Measurements from ENCODE around the gene ITK. TPM values are rescaled to one million over a fixed set of nuclear protein-coding genes. Genes with fewer than 3 reads are reported as not detected.

The ITK gene
- total RNA-seq, 4 donors from 2014 or later = 0.80 to 6.3 (median 1.6) TPM

GRCh38 chr5:157217289-157218024 lies 36.8 kb downstream of the ITK start:
- H3K27me3 ChIP-seq = no peaks in the 10 kb centered on the region
- no peaks in the 10 kb centered on the region for H3K9me3 ChIP-seq
- DNase-seq (ENCODE audit: extremely low spot score) = no peak
- 65% methylated on average over 5 of the region's 5 CpGs for WGBS
- TF ChIP-seq, protein P1, sequence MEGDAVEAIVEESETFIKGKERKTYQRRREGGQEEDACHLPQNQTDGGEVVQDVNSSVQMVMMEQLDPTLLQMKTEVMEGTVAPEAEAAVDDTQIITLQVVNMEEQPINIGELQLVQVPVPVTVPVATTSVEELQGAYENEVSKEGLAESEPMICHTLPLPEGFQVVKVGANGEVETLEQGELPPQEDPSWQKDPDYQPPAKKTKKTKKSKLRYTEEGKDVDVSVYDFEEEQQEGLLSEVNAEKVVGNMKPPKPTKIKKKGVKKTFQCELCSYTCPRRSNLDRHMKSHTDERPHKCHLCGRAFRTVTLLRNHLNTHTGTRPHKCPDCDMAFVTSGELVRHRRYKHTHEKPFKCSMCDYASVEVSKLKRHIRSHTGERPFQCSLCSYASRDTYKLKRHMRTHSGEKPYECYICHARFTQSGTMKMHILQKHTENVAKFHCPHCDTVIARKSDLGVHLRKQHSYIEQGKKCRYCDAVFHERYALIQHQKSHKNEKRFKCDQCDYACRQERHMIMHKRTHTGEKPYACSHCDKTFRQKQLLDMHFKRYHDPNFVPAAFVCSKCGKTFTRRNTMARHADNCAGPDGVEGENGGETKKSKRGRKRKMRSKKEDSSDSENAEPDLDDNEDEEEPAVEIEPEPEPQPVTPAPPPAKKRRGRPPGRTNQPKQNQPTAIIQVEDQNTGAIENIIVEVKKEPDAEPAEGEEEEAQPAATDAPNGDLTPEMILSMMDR (IDR thresholded peaks at IDR 0.05) = no peak
- TF ChIP-seq EP300 (IDR thresholded peaks at IDR 0.05) (no peak), POLR2AphosphoS5 (IDR thresholded peaks at IDR 0.05) (no peak), POLR2A (IDR thresholded peaks at IDR 0.05; ENCODE audit: low read depth) (no peak)
- intact Hi-C loops (cut with DNase I) = no loop called here
- H3K36me3 ChIP-seq = no peaks in the 10 kb centered on the region
- H3K4me1 ChIP-seq = peaks cover 0 to 7% (median 0%) of the 10 kb centered on the region in 4 donors
- no peak overlapping the region for H3K27ac ChIP-seq (replicated peaks in 1 of 4)
- H3K4me3 ChIP-seq = no peak overlapping the region

GRCh38 chr5:157219491-157220271 lies 39.0 kb downstream of the ITK start:
- H3K4me3 ChIP-seq = no peak overlapping the region
- 62% methylated on average over 9 of the region's 9 CpGs for WGBS
- H3K36me3 ChIP-seq = no peaks in the 10 kb centered on the region
- no peaks in the 10 kb centered on the region for H3K27me3 ChIP-seq
- no peak for DNase-seq (ENCODE audit: extremely low spot score)
- H3K4me1 ChIP-seq = peaks cover 0 to 7% (median 0%) of the 10 kb centered on the region in 4 donors
- no peaks in the 10 kb centered on the region for H3K9me3 ChIP-seq
- intact Hi-C loops (cut with DNase I) = no loop called here
- no peak overlapping the region for H3K27ac ChIP-seq (replicated peaks in 1 of 4)
- TF ChIP-seq, protein P1 (IDR thresholded peaks at IDR 0.05) = no peak
- TF ChIP-seq EP300 (IDR thresholded peaks at IDR 0.05) (no peak), POLR2AphosphoS5 (IDR thresholded peaks at IDR 0.05) (no peak), POLR2A (IDR thresholded peaks at IDR 0.05; ENCODE audit: low read depth) (no peak)

DNA sequence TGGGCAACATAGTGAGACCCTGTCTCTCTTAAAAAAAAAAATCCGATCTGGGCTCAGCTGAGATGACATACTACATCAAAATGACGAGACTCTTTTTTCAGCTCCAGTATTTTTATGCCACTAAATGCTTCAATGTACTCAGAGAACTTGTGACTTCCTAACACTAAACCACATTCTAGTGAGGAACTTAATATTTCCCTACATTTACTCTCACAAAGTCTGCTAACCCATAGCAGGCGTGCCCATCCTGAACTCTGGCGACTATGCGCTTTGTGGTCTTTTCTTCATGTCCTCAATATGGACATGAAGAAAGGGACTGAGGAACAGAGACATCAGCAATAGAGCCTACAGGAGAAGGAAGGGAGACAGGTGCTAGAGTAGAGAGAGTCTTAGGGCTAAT lies 41.3 kb downstream of the ITK start:
- 71% methylated on average over 5 of the region's 5 CpGs for WGBS
- Histone ChIP-seq H3K27me3 (no peaks in the 10 kb centered on the region), H3K4me3 (no peak overlapping the region), H3K9me3 (no peaks in the 10 kb centered on the region), H3K27ac (replicated peaks in 1 of 4) (no peak overlapping the region), H3K36me3 (no peaks in the 10 kb centered on the region), H3K4me1 (peaks cover 0 to 7% (median 0%) of the 10 kb centered on the region in 4 donors)
- no peak for DNase-seq (ENCODE audit: extremely low spot score)
- TF ChIP-seq POLR2AphosphoS5 (IDR thresholded peaks at IDR 0.05) (no peak), POLR2A (IDR thresholded peaks at IDR 0.05; ENCODE audit: low read depth) (no peak), EP300 (IDR thresholded peaks at IDR 0.05) (no peak)
- TF ChIP-seq, protein P1 (IDR thresholded peaks at IDR 0.05) = no peak
- intact Hi-C loops (cut with DNase I) = no loop called here

DNA sequence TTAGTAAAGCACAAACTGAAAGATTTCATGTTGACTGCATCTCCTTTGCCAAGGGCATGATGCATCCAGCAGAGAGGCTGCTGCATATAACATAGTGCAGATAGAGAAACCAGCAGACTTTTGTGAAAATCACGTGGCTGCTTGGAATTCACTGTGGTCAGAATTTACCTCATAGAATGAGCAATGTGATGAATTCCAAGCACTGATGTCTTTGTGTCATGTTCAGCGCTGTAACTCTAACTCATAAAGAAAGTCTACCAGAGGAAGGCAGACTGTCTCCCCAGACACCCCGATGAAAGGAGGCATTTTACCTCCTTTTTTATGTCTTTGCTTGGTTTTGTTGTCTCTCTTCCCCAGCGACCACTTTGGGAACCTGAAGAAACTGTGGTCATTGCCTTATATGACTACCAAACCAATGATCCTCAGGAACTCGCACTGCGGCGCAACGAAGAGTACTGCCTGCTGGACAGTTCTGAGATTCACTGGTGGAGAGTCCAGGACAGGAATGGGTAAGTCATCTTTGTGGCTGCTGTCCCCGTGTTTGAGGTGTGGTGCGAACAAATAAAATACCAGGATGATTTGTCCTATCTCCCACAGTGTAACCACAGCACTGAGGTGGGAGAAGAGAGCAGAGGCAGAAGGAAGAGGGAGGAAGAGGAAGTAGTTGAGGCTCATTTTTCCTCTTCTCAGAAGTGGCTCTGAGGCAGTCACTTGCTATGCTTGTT lies 42.0 kb downstream of the ITK start:
- 89% methylated on average over 10 of the region's 10 CpGs for WGBS
- H3K27me3 ChIP-seq = no peaks in the 10 kb centered on the region
- intact Hi-C loops (cut with DNase I) = no loop called here
- peaks cover 0 to 7% (median 0%) of the 10 kb centered on the region in 4 donors for H3K4me1 ChIP-seq
- H3K9me3 ChIP-seq = no peaks in the 10 kb centered on the region
- H3K27ac ChIP-seq (replicated peaks in 1 of 4) = no peak overlapping the region
- no peak overlapping the region for H3K4me3 ChIP-seq
- H3K36me3 ChIP-seq = no peaks in the 10 kb centered on the region
- TF ChIP-seq, protein P1 (IDR thresholded peaks at IDR 0.05) = no peak
- no peak for TF ChIP-seq POLR2AphosphoS5 (IDR thresholded peaks at IDR 0.05)
- TF ChIP-seq POLR2A (IDR thresholded peaks at IDR 0.05; ENCODE audit: low read depth) = no peak
- no peak for TF ChIP-seq EP300 (IDR thresholded peaks at IDR 0.05)
- no peak for DNase-seq (ENCODE audit: extremely low spot score)
